ENCODE results near the gene NUP133.

The NUP133 gene

DNA sequence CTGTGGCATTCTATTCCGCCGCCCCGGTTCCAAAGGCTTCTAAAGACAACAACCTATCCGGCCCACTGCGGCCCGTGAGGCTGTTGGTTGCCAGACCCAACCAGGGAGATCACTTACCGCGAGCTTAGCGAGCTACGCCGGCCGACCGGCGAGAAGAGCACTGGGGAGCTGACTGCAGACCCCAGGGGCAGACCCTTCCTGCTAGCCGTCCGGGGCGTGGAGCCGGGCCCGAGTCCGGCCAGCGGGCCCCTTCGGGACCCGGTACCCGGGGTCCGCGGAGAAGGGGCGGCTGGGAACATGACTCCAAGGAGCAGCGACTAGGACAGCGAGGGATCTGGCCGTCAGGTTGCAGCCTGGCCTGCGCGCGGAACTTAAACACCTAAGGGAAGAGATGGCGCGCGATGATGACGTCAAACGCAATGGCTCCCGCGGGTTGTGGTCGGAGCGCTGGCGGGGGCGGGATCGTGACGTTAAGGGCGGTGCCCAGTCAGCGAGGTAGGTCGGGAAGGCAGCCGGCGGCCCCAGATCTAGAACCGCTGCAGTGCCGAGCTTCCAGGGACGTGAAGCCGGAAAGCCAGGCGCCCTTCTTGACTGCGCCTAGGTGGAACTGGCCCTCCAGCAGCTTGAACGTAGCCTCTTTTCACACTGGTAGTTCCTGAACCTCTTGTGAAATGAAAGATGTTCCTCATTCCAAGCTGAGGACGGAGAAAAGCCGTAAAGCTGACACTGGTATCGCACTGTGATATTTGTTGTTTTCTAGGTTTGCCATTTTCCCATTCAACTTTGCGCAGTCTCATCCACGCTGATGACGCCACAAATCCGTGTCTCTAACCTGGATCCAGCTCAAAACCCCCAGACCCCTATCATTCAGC is at the start of gene NUP133:
Gene NUP133 (minus strand): TSS at position 391 of the 872 bp plus-strand sequence. CDS start 92 bp downstream, at position 299.
- TF ChIP-seq, protein P1, sequence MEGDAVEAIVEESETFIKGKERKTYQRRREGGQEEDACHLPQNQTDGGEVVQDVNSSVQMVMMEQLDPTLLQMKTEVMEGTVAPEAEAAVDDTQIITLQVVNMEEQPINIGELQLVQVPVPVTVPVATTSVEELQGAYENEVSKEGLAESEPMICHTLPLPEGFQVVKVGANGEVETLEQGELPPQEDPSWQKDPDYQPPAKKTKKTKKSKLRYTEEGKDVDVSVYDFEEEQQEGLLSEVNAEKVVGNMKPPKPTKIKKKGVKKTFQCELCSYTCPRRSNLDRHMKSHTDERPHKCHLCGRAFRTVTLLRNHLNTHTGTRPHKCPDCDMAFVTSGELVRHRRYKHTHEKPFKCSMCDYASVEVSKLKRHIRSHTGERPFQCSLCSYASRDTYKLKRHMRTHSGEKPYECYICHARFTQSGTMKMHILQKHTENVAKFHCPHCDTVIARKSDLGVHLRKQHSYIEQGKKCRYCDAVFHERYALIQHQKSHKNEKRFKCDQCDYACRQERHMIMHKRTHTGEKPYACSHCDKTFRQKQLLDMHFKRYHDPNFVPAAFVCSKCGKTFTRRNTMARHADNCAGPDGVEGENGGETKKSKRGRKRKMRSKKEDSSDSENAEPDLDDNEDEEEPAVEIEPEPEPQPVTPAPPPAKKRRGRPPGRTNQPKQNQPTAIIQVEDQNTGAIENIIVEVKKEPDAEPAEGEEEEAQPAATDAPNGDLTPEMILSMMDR (IDR thresholded peaks at IDR 0.05), result no peak
- peak; percentile 98 for DNase-seq (ENCODE audit: low spot score)
- Histone ChIP-seq H3K27ac (peak within 1 kb of the TSS; percentile 92 to 98), H3K4me3 (peak within 1 kb of the TSS; percentile 96)

DNA sequence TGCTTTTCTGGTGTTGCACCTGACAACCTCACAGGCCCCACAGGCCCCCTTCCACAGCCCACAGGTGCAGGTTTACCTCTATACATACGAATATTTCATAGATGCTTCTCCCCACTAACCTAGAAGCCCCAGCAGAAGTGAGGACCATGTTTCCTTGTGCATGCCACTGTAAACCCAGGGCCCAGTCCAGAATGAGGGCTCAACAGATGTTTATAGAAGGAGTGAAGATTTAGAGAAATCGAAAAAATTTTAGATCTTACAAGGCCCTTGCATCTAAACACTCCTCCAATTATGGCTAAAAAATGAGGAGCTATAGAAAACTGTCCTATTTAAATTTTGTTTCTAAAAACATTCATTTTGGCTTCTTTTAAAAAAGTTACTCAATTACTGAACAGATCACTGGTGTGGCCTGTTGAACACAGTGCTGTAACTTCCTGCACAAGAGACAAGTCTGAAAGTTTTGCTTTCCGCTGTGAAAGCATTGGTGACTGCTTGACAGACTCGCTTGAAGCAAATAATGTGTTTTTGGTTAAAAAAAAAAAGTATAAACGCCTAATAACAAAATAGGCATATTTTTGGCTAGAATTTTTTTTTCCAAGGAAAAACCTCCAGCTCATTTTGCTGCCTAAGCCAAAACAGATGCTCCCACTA is 49.2 kb upstream of the NUP133 start:
- TF ChIP-seq, protein P1 (IDR thresholded peaks at IDR 0.05), result no peak
- Histone ChIP-seq H3K4me3 (peak overlapping the region; percentile 97), H3K27ac (peak overlapping the region; percentile 83 to 98)
- no peak for DNase-seq (ENCODE audit: low spot score)

DNA sequence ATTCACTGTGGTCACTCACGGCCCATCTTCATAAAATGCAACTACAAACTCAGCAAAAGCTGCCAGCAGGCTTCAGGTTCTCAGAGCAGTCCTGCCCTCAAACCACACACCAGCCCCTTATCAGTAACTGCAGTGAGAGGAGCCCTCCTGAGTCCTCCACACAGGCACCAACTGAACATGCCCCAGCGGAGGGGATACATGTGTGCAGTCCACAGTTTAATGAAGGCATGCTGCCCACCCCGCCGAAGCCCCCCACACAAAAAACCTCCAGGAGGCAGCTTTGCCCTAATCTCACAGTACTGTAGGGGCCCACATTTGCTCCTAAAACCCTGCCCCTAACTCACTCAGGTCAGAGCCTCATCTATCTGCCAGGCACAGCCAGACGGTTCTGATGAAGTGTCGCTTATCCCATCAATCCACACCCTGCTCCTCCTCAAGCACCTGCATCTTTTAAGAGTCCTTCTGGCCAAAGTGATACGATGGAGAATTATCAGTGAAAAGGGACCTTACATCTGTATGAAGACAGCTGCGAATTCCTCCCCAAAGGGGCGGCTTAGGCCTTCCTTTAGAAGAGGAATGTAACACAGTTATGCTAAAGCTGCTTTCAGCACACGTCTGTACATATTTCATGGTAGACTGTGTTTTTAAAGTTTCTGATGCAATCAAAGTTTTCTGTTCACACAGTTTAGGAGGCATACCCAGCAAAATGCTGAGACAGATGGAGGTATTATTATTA is 46.9 kb upstream of the NUP133 start:
- DNase-seq (ENCODE audit: low spot score), result no peak
- TF ChIP-seq, protein P1 (IDR thresholded peaks at IDR 0.05), result no peak
- no peak overlapping the region for H3K4me3 ChIP-seq
- H3K27ac ChIP-seq, result no peak overlapping the region

DNA sequence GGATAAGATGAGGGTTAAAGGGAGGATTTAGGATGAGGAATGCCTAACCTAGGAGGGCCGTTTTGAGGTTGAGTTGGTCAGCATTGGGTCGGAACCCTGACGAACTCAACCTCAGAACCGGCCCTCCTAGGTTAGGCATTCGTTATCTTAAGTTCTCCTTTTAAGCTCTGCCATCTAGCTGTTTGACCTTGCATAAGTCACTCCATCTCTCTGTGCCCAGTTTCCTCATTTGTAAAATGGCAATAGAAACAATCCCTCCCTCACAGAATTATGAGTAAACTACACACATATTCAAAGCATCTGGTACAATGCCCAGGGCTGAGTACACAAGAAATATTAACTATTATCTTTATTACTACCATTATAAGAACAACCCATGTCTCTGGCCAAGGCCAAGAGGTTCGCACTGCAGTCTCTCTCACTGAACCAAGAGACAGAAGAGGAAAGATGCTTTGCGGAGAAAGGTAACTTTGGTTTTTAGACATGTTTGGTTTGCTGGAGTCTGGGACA is 45.5 kb upstream of the NUP133 start:
- no peak overlapping the region for H3K4me3 ChIP-seq
- no peak for DNase-seq (ENCODE audit: low spot score)
- no peak overlapping the region for H3K27ac ChIP-seq
- TF ChIP-seq, protein P1 (IDR thresholded peaks at IDR 0.05), result no peak

DNA sequence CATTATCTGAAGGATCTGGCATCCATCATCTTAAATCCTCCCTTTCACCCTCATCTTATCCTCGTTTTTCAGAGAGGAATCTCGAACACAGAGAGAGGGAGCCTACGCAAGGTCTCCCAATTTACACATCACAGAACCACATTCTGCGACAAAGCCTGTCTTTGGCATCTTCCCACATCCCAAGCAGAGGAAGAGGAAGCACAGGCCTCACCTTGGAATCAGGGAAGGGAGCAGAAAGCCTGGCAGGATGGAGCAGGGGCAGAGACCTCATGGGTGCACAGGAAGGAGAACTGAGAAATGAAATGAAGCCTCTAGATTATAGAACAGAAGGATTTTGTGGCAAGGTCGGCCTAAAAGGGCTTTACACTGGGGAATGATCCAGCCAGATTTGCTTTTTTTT is 44.6 kb upstream of the NUP133 start:
- peak overlapping the region in 1 of 2 donors; percentile 30 for H3K27ac ChIP-seq
- H3K4me3 ChIP-seq, result no peak overlapping the region
- TF ChIP-seq, protein P1 (IDR thresholded peaks at IDR 0.05), result no peak
- no peak for DNase-seq (ENCODE audit: low spot score)

DNA sequence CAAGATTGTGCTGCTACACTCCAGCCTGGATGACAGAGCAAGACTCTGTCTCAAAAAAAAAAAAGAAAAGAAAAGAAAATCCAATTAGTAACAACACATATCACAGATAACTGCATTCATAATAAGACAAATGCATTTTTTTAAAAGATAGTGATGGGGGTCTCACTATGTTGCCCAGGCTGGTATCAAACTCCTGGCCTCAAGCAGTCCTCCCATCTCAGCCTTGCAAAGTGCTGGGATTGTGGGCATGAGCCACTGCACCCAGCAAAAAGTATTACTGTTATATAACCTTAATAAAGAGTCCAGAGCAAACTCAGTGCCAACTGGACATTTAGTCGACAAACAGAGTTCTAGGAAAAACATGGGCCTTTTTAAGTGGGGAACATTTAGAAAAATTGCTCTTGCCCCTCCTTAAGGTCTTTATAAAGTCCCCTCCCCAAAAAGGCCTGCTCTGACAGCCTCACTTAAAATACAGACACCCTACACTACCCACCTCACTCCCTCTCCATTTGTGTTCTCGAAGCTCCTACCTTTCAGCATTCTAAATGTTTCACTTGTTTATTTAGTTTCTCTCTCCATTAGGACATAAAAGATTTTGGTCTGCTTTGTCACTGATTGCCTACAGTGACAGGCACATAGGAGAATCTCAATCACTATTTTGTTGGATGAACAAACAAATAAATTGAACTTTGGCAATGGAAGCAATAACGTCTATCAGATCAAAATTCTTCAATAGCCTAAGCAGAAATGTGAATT is 42.8 kb upstream of the NUP133 start:
- Histone ChIP-seq H3K4me3 (no peak overlapping the region), H3K27ac (peak overlapping the region; percentile 24 to 51)
- DNase-seq (ENCODE audit: low spot score), result no peak
- TF ChIP-seq, protein P1 (IDR thresholded peaks at IDR 0.05), result no peak
